COLO668 (cell line): ENCODE results near the gene SHC1.
A peak's percentile ranks its signal among the peaks of the same experiment; 100 is the strongest.

Source experiments
- DNase-seq: peaks from one replicate; lab custom pipeline; 2025; ENCODE audit not compliant: unreplicated experiment; lab: John Stamatoyannopoulos, UW

SHC1 gene, protein sequence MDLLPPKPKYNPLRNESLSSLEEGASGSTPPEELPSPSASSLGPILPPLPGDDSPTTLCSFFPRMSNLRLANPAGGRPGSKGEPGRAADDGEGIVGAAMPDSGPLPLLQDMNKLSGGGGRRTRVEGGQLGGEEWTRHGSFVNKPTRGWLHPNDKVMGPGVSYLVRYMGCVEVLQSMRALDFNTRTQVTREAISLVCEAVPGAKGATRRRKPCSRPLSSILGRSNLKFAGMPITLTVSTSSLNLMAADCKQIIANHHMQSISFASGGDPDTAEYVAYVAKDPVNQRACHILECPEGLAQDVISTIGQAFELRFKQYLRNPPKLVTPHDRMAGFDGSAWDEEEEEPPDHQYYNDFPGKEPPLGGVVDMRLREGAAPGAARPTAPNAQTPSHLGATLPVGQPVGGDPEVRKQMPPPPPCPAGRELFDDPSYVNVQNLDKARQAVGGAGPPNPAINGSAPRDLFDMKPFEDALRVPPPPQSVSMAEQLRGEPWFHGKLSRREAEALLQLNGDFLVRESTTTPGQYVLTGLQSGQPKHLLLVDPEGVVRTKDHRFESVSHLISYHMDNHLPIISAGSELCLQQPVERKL

DNA sequence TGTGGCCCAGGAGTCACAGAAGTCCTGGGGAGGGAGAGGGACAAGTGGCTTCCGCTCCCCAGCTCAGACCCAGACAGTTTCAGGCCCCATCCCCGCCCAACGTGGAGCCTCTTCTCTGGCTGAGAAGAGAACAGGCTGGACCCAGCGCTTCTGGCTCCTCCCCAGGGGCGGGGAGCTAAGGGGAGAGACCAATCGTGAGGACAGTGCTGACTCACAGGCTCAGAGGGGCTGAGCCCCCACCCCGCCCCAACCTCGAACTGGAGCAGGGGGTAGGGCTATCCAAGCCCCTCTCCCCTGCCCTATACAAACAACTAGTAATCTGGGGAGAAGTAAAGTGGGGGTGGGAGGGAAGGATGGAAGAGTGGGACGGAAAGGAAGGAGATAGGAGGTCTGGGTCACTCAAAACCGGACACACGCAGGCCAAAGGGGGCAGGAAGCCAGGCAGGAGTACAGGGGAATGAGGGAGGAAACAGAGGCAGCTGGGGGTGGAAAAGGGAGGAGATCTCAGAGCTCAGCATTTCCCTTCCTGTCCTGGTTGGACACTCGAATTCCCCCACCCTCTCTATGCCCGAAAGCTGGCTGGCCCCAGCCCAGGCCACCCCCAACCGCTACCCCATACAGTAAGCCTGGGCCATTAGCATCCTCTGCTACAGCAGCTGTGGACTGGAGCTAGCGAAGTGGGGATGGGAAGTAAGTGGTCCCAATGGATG, at the start of gene SHC1:
Gene SHC1 (minus strand): TSS at position 117 of the 710 bp plus-strand sequence. CDS start 221 bp downstream, outside the sequence.
- DNase-seq, result peak; percentile 71

DNA sequence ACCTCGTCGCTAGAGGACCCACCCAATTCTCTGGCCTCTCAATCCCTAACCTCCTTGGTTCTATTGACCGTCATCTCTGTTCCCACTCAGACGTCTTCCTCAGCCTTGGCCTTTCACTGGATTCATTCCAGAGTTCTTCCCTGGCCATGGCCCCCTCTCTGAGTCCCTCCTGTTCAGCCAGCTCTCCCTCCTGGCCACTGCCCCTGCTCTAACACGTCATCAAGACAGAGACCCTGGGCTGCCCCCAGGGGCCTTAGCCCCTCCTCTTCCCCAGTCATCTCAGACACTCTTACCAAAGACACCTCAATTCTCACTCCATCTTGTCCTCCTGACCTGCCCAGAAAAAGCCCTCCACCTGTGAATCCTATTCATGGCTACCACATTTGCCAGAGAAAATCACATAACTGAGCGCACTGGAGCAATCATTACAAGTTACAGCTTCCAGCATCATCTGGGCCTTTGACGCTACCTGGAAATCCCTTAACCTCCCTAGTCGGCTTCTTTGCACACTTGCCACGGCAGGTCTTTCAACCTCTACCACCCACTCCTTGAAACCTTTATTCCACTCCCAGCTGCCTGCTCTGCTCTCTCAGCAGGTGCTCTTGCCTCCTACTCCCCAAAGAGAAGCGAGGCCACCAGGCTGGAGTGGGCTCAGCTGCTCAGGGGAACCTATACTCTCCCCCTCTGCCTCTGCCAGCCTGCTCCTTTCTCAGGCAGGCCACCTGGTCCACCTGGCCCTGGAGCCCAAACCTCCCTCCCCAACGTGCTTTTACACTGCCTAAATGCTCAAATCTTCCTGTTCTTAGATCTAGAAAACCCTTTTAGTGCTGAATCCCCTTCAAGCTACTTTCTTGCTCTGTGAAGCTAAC, 49.1 kb upstream of the SHC1 start:
- DNase-seq, result peak; percentile 30

DNA sequence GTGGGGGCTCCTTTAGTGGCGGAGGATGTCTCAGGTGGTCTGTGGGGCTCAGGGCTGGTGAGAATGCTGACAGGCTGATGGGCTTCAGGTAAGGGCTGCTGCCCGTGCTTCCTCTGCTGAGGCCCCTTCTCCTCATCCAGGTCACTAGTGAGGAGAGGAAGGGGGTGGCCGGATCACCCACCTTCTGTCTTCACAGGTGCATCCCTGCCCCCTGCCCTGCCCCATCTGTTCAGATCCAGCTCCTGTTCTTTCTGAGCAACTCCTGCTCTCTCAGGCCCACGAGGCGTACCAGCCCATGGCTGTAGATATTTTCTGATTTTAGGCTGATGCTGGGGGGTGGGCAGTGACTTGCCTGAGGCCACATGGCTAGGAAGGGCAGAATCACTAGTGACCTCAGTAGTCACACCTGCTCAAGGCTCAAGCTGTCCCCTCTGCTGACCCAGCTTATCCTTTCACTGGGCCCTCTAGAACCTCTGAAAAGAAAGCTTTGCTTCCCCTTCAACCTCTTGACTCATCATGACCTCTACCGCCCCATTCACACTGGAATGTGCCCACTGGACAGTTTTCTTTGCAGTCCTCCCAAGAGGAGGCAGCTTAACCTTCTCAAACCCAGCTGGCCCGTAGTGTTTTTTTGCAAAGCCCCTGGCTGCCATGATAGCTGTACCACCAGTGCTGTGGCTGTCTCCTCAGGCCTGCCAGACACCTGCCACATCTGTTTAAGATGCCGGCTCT, 48.2 kb upstream of the SHC1 start:
- no peak for DNase-seq

DNA sequence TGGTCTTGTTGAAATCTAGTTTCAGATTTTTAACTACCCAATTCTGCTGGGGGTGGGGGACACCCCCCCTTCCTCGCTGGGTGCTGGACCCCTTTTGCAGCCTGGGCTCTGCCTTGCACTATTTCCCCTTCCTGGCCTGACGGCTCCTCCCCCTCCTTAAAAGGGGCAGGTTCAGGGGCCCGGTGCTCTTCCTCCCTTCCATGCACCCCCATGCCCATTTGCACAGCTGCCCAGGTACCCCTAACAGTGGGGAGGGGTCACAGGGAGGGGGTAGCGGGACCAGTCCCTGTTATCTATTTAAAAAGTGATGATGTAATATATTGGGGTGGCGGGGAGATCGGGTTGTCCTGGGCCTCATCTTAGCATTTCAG, 47.4 kb upstream of the SHC1 start:
- no peak for DNase-seq

DNA sequence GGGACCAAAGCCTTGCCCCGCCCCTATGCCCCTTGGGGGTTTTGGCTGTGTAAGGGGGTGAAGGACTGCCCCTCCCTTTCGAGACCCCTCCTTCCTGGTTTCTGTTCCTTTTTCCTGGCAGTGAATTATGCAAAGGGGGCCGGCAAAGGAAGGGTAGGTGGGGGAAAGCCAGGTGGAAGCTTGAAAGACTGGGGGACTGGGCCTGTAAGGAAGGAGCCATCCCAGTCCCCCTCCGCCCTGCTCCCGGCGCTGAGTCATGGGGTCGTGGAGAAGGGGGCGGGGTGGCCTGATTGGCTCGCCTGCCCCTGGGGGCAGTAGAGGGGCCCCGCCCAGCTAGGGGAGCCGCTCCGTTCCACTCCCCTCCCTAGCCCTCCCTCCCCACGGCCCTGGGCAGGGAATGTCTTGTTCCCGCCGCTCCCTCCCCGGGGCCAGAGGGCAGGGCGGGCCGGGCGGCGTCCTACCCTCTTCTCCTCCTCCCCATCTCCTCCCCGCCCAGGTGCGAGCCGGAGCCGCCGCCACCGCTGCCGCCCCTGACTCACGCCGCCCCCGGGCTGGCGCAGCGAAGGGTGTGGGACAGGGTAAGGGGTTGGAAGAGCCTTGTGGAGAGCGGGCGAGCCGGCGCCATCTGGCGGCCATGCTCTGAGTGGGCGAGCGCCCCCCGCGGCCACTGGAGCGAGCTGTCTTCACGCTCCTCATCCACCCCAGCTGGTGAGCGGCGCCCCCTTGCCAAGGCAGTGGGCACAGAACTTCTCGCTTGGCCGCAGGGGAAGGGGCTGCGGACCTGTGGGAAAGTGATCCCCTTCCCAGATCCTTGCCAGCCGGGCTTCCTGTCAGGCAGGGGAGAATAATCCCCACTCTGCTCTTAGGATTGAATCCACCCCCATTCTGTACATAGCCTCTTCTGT, 46.7 kb upstream of the SHC1 start:
- DNase-seq, result peak; percentile 92

DNA sequence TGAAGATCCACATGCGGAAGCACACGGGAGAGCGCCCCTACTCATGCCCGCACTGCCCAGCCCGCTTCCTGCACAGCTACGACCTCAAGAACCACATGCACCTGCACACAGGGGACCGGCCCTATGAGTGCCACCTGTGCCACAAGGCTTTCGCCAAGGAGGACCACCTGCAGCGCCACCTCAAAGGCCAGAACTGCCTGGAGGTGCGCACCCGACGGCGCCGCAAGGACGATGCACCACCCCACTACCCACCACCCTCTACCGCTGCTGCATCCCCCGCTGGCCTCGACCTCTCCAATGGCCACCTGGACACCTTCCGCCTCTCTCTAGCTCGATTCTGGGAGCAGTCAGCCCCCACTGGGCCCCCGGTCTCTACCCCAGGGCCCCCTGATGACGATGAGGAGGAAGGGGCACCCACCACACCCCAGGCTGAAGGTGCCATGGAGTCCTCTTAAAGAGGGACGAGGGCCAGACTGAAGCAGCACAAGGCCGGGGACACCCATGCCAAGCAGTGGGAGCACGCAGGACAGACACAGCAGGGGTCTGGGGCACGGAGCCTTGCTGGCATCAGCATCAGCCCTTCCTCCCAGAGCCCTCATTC, 45.8 kb upstream of the SHC1 start:
- DNase-seq, result no peak

DNA sequence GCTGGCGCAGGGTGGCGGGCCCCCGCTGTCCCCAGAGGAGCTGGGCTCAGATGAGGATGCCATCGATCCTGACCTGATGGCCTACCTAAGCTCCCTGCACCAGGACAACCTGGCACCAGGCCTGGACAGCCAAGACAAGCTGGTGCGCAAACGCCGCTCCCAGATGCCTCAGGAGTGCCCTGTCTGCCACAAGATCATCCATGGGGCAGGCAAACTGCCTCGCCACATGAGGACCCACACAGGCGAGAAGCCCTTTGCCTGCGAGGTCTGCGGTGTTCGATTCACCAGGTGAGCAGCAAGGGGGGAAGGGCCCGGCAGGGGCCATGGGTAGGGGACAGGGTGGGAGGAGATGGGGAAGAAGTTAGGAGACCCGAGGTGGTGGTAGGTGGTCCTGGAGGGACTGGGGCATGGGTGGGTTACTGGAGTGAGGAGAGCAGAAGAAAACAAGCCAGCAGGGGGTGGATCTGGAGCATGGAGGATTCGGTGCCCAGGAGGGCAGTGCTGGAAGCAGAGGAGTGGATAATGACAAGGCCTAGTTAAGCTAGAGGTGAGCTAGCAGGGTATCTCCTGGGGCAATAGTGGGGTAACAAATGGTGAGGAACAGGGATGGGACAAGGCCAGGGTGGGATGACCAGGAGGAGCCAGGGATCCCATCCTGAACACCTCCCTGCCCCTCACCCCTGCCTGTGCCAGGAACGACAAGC, 45.1 kb upstream of the SHC1 start:
- no peak for DNase-seq

DNA sequence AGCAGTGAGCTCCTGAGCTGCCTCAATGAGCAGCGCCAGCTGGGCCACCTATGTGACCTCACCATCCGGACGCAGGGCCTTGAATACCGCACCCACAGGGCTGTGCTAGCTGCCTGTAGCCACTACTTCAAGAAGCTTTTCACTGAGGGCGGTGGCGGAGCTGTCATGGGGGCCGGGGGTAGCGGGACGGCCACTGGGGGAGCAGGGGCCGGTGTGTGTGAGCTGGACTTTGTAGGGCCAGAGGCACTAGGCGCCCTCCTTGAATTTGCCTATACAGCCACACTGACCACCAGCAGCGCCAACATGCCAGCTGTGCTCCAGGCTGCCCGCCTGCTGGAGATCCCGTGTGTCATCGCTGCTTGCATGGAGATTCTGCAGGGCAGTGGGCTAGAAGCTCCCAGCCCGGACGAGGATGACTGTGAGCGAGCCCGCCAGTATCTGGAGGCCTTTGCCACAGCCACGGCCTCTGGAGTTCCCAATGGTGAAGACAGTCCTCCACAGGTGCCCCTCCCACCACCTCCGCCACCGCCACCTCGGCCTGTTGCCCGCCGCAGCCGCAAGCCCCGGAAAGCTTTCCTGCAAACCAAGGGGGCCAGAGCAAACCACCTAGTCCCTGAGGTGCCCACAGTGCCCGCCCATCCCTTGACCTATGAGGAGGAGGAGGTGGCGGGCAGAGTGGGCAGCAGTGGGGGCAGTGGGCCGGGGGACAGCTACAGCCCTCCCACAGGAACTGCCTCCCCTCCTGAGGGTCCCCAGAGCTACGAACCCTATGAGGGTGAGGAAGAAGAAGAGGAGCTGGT, 44.4 kb upstream of the SHC1 start:
- no peak for DNase-seq

DNA sequence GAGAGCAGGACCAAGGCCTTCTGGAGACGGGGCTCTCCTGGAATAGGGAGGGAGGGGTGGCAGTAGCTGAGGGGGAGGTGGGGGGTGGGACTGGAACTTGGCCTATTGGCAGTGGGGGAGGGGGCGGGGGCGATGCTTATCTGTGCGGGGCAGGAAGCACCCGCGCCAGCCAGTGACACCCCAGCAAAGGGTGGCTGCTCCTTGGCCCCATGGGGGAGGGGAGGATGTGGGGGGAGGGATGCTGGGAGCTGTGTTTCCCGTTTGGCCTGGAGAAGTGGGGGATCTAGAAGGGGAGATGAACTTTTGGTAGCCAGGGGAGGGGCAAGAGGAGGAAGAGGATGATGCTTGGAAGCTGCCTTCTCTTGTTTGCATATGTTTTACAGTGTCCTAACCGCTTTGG, 43.1 kb upstream of the SHC1 start:
- no peak for DNase-seq

DNA sequence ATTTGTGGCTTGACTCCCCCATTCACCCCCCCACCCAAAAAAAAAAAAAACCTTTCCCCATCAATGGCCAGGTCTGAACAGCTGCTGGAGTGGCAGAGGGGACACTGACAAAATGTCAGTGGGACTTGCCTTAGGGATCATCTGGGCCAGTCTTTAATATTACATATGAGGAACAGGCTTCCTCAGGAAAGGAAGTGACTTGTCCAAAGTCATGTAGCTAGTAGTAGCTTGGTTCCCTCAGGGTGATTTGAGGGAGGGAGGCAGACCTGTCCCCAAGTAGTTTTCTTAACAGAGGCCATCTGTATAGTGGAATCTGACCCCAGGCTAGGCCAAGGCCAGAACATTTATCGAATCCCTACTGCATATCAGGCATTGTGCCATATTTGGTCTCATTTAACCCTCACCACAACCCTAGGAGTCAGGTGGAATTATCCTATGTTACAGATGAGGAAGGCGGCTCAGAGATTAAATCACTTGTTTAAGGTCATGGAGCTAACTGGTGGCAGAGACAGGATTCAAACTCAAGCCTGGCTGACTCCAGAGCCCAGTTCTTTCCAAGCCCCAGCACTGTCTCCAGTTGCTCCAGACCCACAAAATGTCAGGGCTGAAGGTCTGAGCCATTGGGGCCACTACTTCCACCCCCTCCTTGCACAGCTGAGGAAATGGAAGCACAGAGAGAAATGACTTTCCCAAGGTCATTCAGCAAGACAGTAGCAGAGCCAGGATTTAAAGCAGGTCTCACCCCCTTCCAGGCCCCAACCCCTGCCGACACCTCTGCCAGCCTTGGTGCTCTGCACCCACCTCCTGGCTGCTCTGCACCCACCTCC, 42.4 kb upstream of the SHC1 start:
- no peak for DNase-seq

DNA sequence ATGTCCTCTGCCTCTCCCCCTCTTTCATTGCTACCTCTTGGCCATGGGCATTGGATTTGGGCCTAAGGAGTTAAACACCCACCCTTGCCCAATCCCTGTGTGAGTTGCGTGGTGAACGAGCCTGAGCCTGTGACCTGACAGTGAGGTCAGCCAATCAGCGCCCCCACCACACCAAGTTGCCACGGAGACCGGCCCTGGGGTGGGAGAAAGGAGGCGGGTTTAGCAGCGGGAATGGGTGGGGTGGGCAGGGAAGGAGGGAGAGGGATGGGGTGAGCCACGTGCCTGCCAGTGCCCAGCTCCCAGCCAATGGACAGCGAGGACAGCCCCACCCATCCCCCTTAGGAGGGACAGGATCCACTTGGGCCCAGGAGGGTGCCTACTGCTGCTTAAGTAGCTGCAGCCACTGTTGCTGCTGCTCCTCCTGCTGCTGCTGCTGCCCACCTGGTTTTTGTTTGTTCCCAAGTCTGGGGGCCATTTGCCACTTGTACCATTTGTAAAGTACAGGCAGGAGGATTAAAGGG, 41.5 kb upstream of the SHC1 start:
- DNase-seq, result no peak

DNA sequence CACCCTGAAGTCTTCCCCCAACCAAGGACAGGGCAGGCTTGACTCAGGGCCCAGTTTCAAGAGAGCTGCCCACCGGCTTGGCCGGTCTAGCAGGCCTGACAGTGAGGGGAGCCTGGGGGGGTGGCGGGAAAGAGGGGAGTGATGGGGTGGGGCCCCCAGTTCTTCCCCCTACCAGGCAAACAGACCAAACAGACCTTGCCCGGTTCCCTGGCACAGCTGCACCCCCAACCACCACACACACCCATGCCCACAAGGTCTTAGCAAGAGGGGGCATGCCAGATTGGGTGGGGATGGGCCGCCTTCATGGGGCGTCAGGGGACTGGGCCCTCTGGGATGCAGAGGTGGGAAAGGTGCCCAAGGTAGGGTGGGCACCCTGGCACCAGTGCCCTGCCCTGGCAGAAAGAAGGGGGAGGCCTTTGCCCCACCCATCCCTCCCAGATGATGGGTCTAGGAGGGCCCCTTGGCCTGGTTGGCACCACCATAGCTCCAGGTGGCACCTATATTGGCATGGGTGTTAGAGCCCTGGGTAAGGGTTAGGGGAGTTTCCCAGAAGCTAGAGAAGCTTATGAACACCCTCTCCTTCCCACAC, 41.0 kb upstream of the SHC1 start:
- DNase-seq, result no peak

DNA sequence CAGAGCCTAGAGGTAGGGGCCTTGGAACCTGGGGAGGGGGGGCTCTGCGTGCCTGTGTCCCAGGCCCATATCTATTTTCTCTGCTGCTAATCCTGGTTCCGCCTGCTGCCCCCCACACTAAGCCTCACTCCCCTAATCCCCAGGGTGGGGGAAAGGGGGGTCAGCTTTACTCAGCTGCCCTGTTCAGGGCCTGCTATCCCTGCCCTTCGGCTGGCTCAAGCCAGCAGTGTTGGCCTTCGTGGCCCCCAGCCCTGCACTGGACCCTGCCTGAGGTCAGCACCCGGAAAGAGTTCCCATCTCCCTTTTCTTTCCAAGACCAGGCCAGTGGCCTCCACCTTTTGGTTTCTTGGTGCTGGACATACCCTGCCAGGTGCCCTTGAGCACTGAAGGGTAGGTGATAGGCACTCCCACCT, 40.5 kb upstream of the SHC1 start:
- DNase-seq, result no peak

DNA sequence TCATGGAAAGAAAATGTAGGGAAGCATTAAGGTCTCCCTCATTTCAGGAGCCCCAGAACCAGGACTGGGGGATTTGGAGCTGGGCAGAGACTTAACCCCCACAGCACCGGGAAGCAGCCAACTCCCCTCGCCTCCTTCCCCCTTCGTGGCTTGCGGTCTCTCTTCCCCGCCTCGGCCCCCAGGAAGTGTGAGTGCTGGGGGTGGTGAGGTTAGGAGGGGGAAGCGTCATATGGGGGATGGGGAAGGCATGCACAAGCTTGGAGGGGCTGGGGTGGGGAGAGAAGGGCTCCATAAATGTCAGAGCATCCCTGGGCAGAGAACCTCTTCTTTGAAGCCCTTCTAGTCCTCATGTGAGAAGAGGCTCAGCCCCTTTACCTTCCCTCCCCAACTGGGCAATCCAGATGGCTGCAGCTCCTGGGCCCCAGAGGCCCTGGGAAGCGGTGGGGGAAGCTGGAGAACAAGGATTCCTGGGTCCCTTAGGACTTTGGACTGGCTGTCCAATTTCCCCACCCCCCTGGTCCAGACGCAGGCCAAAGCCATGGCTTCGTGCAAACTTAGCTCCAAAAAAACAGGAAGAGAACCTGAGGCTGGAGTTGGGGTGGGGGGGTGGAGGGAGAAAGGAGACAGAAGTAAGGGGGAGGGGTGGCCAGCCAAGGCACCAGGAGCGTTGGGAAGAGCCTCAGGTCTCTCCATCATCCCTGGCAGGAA, 39.8 kb upstream of the SHC1 start:
- DNase-seq, result no peak

DNA sequence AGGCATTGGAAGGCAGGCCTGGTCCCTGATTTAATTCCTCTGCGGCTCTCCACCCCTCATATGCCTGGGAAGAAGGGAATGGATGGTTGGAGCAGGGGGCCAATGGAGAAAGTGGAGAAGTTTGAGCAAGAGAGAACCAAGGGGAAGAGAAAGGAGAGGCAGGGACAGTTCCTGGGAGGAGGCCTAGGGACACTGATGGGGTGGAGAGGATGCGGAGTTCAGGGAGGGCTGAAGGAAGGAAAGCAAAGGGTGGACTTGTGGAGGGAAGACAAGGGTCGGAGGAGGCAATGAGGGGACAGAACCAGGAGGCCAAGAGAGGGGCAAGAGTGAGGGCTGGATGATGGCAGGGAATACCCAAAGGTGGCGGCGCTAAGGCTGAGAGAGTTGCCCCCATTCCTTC, 39.2 kb upstream of the SHC1 start:
- no peak for DNase-seq
